Thoracic aorta (tissue), 2 donors: Measurements from ENCODE around the gene LBHD1. TPM values are rescaled to one million over a fixed set of nuclear protein-coding genes. Genes with fewer than 3 reads are reported as not detected.
A peak's percentile ranks its signal among the peaks of the same experiment; 100 is the strongest.
"Not testable (repeated sequence)": the region's sequence is repeated elsewhere in the genome, so short reads cannot be mapped to it uniquely, and the experiment has no call there.

ENCODE experiments used
- ATAC-seq: fragments of 150-250 bp; one replicate; pipeline ENCODE4 v1.8.0; 2017; ENCODE audit warnings: low read depth; ENCODE audit not compliant: insufficient number of reproducible peaks, low FRiP score
- DNase-seq: peaks from one replicate; pipeline ENCODE4 v3.0.0-alpha.2; 2020; ENCODE audit warnings: low spot score
- H3K27ac ChIP-seq, 2 donors: fragments of 200-600 bp; sonication (generic); 1 replicate in 1 of 2; 2 replicates in 1 of 2; pipeline ENCODE4 v1.5.1; 2016; ENCODE audit warnings: mild to moderate bottlenecking in 2 of 2, moderate library complexity in 2 of 2
- H3K27me3 ChIP-seq: fragments of 200-600 bp; sonication (generic); replicated peaks from 2 replicates; pipeline ENCODE4 v1.6.0; 2016; ENCODE audit warnings: mild to moderate bottlenecking; ENCODE audit not compliant: insufficient read depth
- H3K36me3 ChIP-seq: fragments of 200-600 bp; sonication (generic); one replicate; pipeline ENCODE4 v1.5.1; 2016
- H3K4me1 ChIP-seq, 2 donors: fragments of 200-600 bp; sonication (generic); 1 replicate in 1 of 2; 2 replicates in 1 of 2; pipeline versions ENCODE4 v1.5.1 to v1.6.0; 2016; ENCODE audit warnings: low read depth in 2 of 2, mild to moderate bottlenecking in 1 of 2; ENCODE audit not compliant: control insufficient read depth in 1 of 2
- H3K4me3 ChIP-seq: fragments of 200-600 bp; sonication (generic); 2 replicates; pipeline ENCODE4 v1.5.1; 2016; ENCODE audit warnings: mild to moderate bottlenecking
- H3K9me3 ChIP-seq: fragments of 200-600 bp; sonication (generic); 2 replicates; pipeline ENCODE4 v1.5.1; 2016
- total RNA-seq, 2 donors: library from RNA; depleted of rRNA; stranded (reverse); fragments of >200 nt; gene quantifications; one replicate each; pipeline versions ENCODE4 v1.1.0 to v1.2.3, GENCODE V29; 2016
- TF ChIP-seq, protein P1 (sequence below): fragments of 200-600 bp; sonication (generic); IDR thresholded peaks from one replicate; pipeline ENCODE4 v1.5.1; 2019; ENCODE audit warnings: antibody characterized with exemption

Gene LBHD1
- total RNA-seq, 2 donors from 2014 or later = 3.7 to 7.8 TPM

DNA sequence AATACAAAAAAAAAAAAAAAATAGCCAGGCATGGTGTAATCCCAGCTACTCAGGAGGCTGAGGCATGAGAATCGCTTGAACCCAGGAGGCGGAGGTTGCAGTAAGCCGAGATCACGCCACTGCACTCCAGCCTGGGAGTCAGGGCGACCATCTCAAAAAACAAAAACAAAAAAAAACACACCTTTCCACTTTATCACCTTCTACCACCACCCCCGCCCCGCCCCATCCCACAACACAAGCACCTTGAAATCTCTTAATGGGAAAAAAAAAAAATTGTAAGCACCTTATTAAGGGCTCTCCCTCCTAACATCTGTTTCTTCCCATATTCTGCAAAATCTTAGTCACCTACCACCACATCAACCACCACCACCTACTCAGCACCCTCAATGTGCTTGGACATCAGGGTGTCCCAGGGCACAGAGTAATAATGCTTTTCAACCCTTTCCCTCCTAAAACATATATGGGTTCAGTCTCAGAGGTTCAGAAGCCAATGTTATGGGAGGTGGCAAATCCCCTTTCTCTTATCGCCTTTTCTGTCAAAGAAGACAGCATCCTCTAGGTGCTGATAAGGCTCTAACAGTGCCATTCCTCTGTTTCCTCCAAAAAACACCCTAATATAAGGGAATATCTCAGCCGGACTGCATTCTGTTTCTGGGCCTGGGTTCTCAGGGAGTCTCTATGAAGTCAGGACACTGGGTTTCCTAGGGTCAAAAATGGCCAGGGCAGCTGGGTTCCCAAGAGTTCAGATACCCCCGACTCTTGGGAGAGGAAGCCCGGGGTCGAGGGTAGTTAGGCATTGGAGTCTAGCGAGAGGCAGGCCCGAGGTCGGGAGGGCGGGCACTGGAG is 19.7 kb downstream of the LBHD1 start:
- Histone ChIP-seq H3K27me3 (no peaks in the 10 kb centered on the region), H3K36me3 (peaks cover 14% of the 10 kb centered on the region), H3K27ac (peak overlapping the region; percentile 85 to 94), H3K9me3 (no peaks in the 10 kb centered on the region), H3K4me1 (peaks cover 10 to 14% of the 10 kb centered on the region in 2 donors), H3K4me3 (peak overlapping the region; percentile 85)
- DNase-seq (no peak), ATAC-seq (no peak)
- TF ChIP-seq, protein P1, sequence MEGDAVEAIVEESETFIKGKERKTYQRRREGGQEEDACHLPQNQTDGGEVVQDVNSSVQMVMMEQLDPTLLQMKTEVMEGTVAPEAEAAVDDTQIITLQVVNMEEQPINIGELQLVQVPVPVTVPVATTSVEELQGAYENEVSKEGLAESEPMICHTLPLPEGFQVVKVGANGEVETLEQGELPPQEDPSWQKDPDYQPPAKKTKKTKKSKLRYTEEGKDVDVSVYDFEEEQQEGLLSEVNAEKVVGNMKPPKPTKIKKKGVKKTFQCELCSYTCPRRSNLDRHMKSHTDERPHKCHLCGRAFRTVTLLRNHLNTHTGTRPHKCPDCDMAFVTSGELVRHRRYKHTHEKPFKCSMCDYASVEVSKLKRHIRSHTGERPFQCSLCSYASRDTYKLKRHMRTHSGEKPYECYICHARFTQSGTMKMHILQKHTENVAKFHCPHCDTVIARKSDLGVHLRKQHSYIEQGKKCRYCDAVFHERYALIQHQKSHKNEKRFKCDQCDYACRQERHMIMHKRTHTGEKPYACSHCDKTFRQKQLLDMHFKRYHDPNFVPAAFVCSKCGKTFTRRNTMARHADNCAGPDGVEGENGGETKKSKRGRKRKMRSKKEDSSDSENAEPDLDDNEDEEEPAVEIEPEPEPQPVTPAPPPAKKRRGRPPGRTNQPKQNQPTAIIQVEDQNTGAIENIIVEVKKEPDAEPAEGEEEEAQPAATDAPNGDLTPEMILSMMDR = no peak

DNA sequence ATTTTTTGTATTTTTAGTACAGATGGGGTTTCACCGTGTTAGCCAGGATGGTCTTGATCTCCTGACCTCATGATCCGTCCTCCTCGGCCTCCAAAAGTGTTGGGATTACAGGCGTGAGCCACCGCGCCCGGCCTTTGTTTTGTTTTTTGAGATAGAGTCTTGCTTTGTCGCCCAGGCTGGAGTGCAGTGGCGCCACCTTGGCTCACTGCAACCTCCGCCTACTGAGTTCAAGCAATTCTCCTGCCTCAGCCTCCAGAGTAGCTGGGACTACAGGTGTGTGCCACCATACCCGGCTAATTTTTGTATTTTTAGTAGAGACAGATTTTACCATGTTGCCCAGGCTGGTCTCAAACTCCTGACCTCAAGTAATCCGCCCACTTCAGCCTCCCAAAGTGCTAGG is 21.8 kb downstream of the LBHD1 start:
- DNase-seq, H3K27me3 ChIP-seq, H3K4me3 ChIP-seq, H3K9me3 ChIP-seq, ATAC-seq, H3K27ac ChIP-seq: not testable (repeated sequence)
- H3K36me3 ChIP-seq = peaks cover 14% of the 10 kb centered on the region
- peaks cover 12 to 26% of the 10 kb centered on the region in 2 donors for H3K4me1 ChIP-seq

DNA sequence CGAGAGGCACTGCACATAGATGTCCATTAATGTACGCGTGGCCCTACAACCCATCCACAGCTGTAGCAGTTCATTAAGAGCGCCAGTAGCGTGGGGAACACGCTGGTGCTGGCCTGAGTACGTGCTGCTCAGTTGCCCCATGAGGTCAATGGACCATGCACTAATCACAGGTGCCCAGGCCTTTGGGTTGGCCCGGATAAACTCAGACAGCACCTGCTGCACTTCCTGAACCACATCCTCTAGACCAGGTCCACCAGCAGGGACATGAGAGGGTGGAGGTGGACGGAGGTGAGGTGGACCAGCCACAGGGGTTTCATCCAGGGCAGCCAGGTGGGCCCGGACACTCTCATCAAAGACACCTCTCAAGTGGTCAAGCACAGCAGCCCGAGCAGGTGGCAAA is 22.6 kb downstream of the LBHD1 start:
- TF ChIP-seq, protein P1 = no peak
- no peaks in the 10 kb centered on the region for H3K27me3 ChIP-seq
- DNase-seq = no peak
- peaks cover 14% of the 10 kb centered on the region for H3K36me3 ChIP-seq
- H3K4me3 ChIP-seq = no peak overlapping the region
- ATAC-seq = no peak
- peaks cover 12 to 34% of the 10 kb centered on the region in 2 donors for H3K4me1 ChIP-seq
- H3K9me3 ChIP-seq = no peaks in the 10 kb centered on the region
- H3K27ac ChIP-seq = no peak overlapping the region

DNA sequence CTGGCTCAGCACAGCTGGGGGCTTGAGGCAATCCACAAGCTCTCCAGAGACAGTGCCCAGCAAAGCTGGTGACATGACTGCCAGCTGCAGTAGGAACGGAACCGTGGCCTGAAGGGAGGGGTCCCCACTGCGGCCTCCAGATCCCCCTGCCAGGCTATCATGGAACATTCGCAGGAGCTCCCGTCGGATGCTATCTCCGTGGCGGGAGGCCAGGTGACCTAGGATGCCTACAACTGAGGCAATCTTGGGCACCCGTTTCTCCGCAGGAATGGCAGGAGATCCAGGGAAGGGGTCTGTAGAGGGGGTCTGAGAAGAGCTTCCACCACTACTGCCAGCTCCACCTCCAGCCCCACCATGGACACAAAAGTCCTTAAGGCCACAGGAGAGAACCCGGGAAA is 23.1 kb downstream of the LBHD1 start:
- ATAC-seq (no peak), DNase-seq (no peak)
- no peaks in the 10 kb centered on the region for H3K27me3 ChIP-seq
- TF ChIP-seq, protein P1 = no peak
- H3K4me3 ChIP-seq = no peak overlapping the region
- H3K4me1 ChIP-seq = peaks cover 12 to 37% of the 10 kb centered on the region in 2 donors
- peaks cover 14% of the 10 kb centered on the region for H3K36me3 ChIP-seq
- H3K27ac ChIP-seq = no peak overlapping the region
- no peaks in the 10 kb centered on the region for H3K9me3 ChIP-seq

DNA sequence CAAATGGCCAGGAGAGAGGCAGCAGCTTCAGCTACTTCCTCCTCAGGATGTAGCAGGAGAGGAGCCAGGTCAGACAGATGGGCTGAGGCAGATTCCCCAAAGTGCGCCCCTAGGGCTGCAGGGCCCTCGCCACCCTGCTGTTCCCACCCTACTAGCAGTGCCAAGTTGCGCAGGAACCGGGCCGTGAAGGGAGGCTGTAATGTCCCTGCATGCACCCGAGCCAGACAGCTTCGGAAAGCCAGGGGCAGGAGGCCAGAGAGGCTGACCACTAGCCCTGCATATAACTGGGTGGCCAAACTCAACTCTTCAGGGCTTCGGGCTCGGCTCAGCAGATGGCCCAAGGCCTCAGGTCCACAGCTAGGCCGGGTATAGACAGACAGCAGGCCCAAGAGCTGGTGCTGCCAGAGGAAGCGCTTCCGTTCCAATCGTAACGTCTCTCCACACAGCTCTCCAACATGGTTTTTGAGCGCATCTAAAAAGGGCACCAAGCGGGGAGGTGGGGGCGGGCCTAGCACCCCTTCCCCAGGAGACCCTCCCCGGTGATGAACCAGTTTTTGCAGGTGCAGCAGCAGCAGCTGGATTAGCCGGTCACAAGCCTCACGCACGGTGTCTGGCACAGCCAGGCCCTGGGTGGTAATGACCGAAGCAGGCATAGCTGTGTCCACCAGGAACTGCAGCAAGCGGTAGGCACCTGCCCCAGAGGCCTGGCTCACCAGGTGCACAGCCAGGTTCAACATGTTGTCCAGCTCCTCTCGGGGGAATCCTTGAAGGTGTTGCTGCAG is 23.7 kb downstream of the LBHD1 start:
- Histone ChIP-seq H3K9me3 (no peaks in the 10 kb centered on the region), H3K27ac (no peak overlapping the region), H3K4me1 (peaks cover 12 to 37% of the 10 kb centered on the region in 2 donors), H3K27me3 (no peaks in the 10 kb centered on the region), H3K36me3 (peaks cover 14% of the 10 kb centered on the region), H3K4me3 (no peak overlapping the region)
- ATAC-seq (no peak), DNase-seq (no peak)
- TF ChIP-seq, protein P1 = no peak
